Activated CD8-positive, alpha-beta memory T cell treated with anti-CD3 and anti-CD28 coated beads, Interleukin-2, amount 50 U/mL, for 4 hours (primary cell): ENCODE data around the gene SH2D6.
"Not testable (repeated sequence)": the region's sequence is repeated elsewhere in the genome, so short reads cannot be mapped to it uniquely, and the experiment has no call there.

Experiments used
- DNase-seq: peaks from one replicate; pipeline ENCODE4 v3.0.0-alpha.2; 2020

The SH2D6 gene

GRCh38 chr2:85418132-85419008 lies at the start of gene SH2D6:
Gene SH2D6, plus strand, starts transcription at chr2:85418714. Its CDS starts 10,752 bp downstream, at chr2:85429466.
- DNase-seq = peak; percentile 85

GRCh38 chr2:85368921-85369320 lies 49.6 kb upstream of the SH2D6 start:
- DNase-seq = no peak

- no peak for DNase-seq
Measured at GRCh38 chr2:85369500-85369899, 49.0 kb upstream of the SH2D6 start.

GRCh38 chr2:85371045-85371444 lies 47.5 kb upstream of the SH2D6 start:
- DNase-seq = no peak

GRCh38 chr2:85376291-85377065 lies 42.0 kb upstream of the SH2D6 start:
- no peak for DNase-seq

GRCh38 chr2:85377083-85377482 lies 41.4 kb upstream of the SH2D6 start:
- DNase-seq = no peak

- DNase-seq = no peak
Measured at GRCh38 chr2:85378257-85378656, 40.3 kb upstream of the SH2D6 start.

GRCh38 chr2:85380048-85380447 lies 38.5 kb upstream of the SH2D6 start:
- no peak for DNase-seq

GRCh38 chr2:85383151-85383550 lies 35.4 kb upstream of the SH2D6 start:
- DNase-seq = not testable (repeated sequence)

GRCh38 chr2:85383850-85384249 lies 34.7 kb upstream of the SH2D6 start:
- no peak for DNase-seq

GRCh38 chr2:85385746-85386145 lies 32.8 kb upstream of the SH2D6 start:
- DNase-seq = no peak

GRCh38 chr2:85387754-85388153 lies 30.8 kb upstream of the SH2D6 start:
- DNase-seq = no peak

- no peak for DNase-seq
Measured at GRCh38 chr2:85388878-85389538, 29.5 kb upstream of the SH2D6 start.

- peak; percentile 80 for DNase-seq
Measured at GRCh38 chr2:85390941-85391669, 27.4 kb upstream of the SH2D6 start.

GRCh38 chr2:85393836-85394235 lies 24.7 kb upstream of the SH2D6 start:
- no peak for DNase-seq

GRCh38 chr2:85394261-85394681 lies 24.2 kb upstream of the SH2D6 start:
- DNase-seq = no peak

- DNase-seq = no peak
Measured at GRCh38 chr2:85394976-85395375, 23.5 kb upstream of the SH2D6 start.

GRCh38 chr2:85395912-85396475 lies 22.5 kb upstream of the SH2D6 start:
- DNase-seq = no peak

- DNase-seq = no peak
Measured at GRCh38 chr2:85396531-85397470, 21.7 kb upstream of the SH2D6 start.

- DNase-seq = no peak
Measured at GRCh38 chr2:85397925-85398331, 20.6 kb upstream of the SH2D6 start.
